LNCaP clone FGC (cell line): ENCODE measurements around the gene EIF4EBP3.

Experiments used
- DNase-seq: peaks from one replicate; pipeline ENCODE4 v3.0.0-alpha.2; 2011; ENCODE audit warnings: low read depth
- H3K4me3 ChIP-seq: 2 replicates; pipeline ENCODE4 v1.5.1; 2011; ENCODE audit warnings: mild to moderate bottlenecking, low read depth, low read length, control low read depth
- CTCF ChIP-seq: IDR thresholded peaks from 2 replicates; pipeline ENCODE4 v1.5.1; 2012; ENCODE audit warnings: mild to moderate bottlenecking; ENCODE audit not compliant: control insufficient read depth, insufficient read depth; ENCODE audit errors: extremely low read depth

EIF4EBP3 gene

GRCh38 chr5:140547508-140548299, at the start of gene EIF4EBP3:
EIF4EBP3 (plus strand) TSS chr5:140547662; CDS start chr5:140547738, 76 bp downstream.
- peak within 1 kb of the TSS; percentile 49 for H3K4me3 ChIP-seq
- peak; percentile 12; the same call in 1 of the 2 replicates for TF ChIP-seq CTCF
- DNase-seq, result peak; percentile 97

- DNase-seq, result peak; percentile 61
- no peak overlapping the region for H3K4me3 ChIP-seq
- TF ChIP-seq CTCF, result no peak
Observed at GRCh38 chr5:140497897-140498296, 49.6 kb upstream of the EIF4EBP3 start.

- no peak for DNase-seq
- TF ChIP-seq CTCF, result no peak
- no peak overlapping the region for H3K4me3 ChIP-seq
Observed at GRCh38 chr5:140498591-140498990, 48.9 kb upstream of the EIF4EBP3 start.

GRCh38 chr5:140502834-140503233, 44.6 kb upstream of the EIF4EBP3 start:
- H3K4me3 ChIP-seq, result no peak overlapping the region
- TF ChIP-seq CTCF, result no peak
- no peak for DNase-seq

GRCh38 chr5:140509898-140510297, 37.6 kb upstream of the EIF4EBP3 start:
- TF ChIP-seq CTCF, result no peak
- no peak overlapping the region for H3K4me3 ChIP-seq
- no peak for DNase-seq

- DNase-seq, result no peak
- TF ChIP-seq CTCF, result no peak
- H3K4me3 ChIP-seq, result no peak overlapping the region
Observed at GRCh38 chr5:140513124-140513523, 34.3 kb upstream of the EIF4EBP3 start.

GRCh38 chr5:140524003-140524402, 23.5 kb upstream of the EIF4EBP3 start:
- DNase-seq, result no peak
- H3K4me3 ChIP-seq, result no peak overlapping the region
- no peak for TF ChIP-seq CTCF
